SHP77 (cell line): Measurements from ENCODE around the gene SPATA12.
"Not testable (repeated sequence)": the region's sequence is repeated elsewhere in the genome, so short reads cannot be mapped to it uniquely, and the experiment has no call there.

Source experiments
- DNase-seq, 2 experiments: peaks; one replicate each; lab custom pipeline; 2025; lab: John Stamatoyannopoulos, UW

SPATA12 gene

GRCh38 chr3:57083266-57083995, 23.0 kb downstream of the SPATA12 start:
- DNase-seq = not testable (repeated sequence)

GRCh38 chr3:57085211-57085610, 24.7 kb downstream of the SPATA12 start:
- no peak for DNase-seq

GRCh38 chr3:57086201-57086600, 25.7 kb downstream of the SPATA12 start:
- no peak for DNase-seq

GRCh38 chr3:57087361-57088092, 27.1 kb downstream of the SPATA12 start:
- no peak for DNase-seq

GRCh38 chr3:57088503-57088902, 28.0 kb downstream of the SPATA12 start:
- no peak for DNase-seq

GRCh38 chr3:57089043-57089442, 28.6 kb downstream of the SPATA12 start:
- no peak for DNase-seq

GRCh38 chr3:57091521-57092273, 31.2 kb downstream of the SPATA12 start:
- DNase-seq = no peak

GRCh38 chr3:57093489-57093888, 33.0 kb downstream of the SPATA12 start:
- DNase-seq = no peak

- no peak for DNase-seq
Observed at GRCh38 chr3:57093971-57094535, 33.6 kb downstream of the SPATA12 start.

GRCh38 chr3:57094575-57094974, 34.1 kb downstream of the SPATA12 start:
- DNase-seq = peak; percentile 9 to 11

GRCh38 chr3:57095363-57095762, 34.9 kb downstream of the SPATA12 start:
- DNase-seq = no peak

- no peak for DNase-seq
Observed at GRCh38 chr3:57097536-57097935, 37.1 kb downstream of the SPATA12 start.

GRCh38 chr3:57098418-57099310, 38.2 kb downstream of the SPATA12 start:
- DNase-seq = no peak

- DNase-seq = peak; percentile 25 to 37
Observed at GRCh38 chr3:57100046-57100695, 39.7 kb downstream of the SPATA12 start.

GRCh38 chr3:57105585-57105984, 45.1 kb downstream of the SPATA12 start:
- DNase-seq = no peak

- DNase-seq = no peak
Observed at GRCh38 chr3:57108684-57109083, 48.2 kb downstream of the SPATA12 start.

GRCh38 chr3:57109437-57110199, 49.2 kb downstream of the SPATA12 start:
- no peak for DNase-seq

GRCh38 chr3:57110214-57110613, 49.8 kb downstream of the SPATA12 start:
- no peak for DNase-seq

GRCh38 chr3:57110798-57111197, 50.3 kb downstream of the SPATA12 start:
- peak; percentile 77 to 87 for DNase-seq

GRCh38 chr3:57112206-57112605, 51.7 kb downstream of the SPATA12 start:
- DNase-seq = peak in 1 of 2 experiments; percentile 13
